DMS153 (cell line): Measurements from ENCODE around the gene SMAD7.

Source experiments
- DNase-seq: peaks from one replicate; lab custom pipeline; 2025; lab: John Stamatoyannopoulos, UW

SMAD7 gene

DNA sequence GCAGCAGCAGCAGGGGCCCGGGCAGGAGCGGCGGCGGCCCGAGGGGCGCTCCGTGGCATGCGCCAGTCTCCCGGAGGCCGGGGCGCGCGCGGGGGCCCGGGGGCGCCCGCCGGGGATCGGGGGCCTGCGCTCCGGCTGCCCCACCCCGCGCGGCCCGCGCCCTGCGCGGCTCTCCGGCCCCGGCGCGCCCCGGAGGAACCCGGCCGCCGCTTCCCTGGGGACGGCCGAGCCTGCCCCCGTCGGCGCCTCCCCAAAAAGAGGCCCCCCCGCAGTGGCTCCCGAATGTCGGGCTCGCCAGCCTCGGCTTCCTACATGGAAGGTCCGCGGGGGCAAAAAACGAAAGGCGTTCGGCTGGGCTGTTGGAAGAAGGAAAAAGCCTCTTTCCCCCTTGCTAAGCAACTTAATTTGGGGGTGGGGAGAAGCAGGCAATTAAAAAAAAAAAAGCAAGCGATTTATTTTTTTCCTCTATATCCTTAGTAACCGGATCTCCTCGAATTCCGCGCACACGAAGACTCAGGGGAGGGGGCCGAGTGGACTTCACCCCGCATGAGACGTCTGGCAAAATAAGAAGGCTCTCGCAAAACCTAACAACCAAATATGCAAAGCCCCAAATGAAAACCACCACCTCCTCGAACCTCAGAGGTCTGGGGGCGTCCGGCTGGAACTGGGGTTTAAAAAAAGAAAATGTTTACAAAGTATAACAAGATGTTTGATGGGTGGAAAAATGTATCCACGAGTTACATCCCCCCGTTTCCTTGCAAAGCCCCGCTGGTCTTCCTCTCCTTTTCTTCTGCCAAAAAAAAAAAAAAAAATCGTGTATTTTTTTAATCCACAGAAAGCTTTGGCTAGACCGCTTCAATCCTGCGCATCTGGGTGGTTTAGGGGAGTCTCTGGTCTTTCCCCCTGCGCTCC, at the start of gene SMAD7:
TSS of gene SMAD7 (minus strand) at position 430 of the 912 bp plus-strand sequence. CDS start 541 bp downstream, outside the sequence.
- no peak for DNase-seq

GRCh38 chr18:48999569-48999968, 48.8 kb upstream of the SMAD7 start:
- DNase-seq: no peak

DNA sequence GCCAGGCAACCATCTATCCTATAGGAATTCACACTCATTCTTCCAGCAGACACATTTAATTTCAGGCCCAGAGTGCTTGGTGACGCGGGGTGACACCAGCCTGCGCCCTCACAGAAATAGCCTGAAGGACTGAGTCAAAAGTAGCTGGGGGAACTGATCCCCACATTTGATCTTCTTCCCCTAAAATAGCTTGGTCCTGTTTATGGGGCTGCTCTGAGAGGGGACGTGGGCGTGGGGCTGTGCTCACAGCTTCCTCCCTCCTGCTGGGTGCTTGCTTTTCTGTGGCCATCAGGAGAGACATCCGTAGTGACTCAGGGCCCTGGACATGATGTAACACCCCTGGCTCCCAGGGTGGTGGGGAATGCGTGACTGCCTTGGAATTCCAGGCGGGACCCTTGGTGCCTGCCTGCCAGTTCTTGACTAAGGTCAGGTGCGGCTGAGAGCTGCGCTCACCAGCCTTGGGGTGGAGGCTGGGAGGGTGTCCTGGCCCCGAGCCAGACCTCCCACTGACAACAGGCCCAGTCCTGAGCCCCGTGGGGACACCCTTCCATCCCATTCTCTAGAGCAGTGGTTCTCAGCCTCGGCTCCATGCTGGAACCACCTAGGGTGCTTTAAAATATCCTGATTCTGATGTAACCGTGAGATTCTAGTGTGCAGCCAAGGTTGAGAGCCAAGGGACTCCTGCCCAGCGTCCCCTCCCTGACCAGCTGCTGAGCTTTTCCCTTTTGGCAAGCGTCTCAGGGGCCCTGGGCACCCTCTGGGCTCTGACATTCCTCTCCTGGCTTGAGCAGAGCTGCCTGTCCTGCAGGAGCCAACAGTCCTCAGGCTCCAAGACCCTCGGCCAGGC, 47.4 kb upstream of the SMAD7 start:
- DNase-seq: peak; percentile 39

- DNase-seq: no peak
These were observed 46.9 kb upstream of the SMAD7 start for GRCh38 chr18:48997681-48997984.

DNA sequence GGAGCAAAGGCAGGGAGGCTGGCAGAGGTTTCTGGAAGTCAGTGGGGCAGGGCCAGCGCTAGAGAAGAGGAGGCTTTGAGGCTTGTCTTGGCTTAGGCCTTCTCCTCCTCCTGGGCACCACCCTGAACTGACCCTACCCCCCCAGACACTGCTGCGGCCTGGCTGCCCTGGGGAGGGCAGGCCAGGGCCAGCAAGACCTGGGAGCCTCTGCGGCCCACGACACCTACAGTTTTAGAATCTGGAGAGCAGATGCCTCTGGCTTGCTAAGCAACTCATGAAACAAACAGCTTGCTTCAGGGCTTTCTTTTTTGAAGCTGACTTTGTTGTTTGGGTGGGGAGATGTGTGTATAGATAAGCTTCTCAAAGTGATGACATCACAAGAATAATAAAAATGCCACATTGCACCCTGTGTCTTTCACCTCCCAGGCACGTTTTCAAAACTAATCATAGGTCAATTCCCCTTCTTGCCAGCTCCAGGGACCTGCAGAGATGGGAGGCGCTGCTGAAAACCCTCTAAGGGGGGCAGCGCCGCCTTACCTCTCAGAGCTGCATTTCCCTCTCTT, 46.2 kb upstream of the SMAD7 start:
- DNase-seq: peak; percentile 37

GRCh38 chr18:48996041-48996440, 45.3 kb upstream of the SMAD7 start:
- DNase-seq: no peak

DNA sequence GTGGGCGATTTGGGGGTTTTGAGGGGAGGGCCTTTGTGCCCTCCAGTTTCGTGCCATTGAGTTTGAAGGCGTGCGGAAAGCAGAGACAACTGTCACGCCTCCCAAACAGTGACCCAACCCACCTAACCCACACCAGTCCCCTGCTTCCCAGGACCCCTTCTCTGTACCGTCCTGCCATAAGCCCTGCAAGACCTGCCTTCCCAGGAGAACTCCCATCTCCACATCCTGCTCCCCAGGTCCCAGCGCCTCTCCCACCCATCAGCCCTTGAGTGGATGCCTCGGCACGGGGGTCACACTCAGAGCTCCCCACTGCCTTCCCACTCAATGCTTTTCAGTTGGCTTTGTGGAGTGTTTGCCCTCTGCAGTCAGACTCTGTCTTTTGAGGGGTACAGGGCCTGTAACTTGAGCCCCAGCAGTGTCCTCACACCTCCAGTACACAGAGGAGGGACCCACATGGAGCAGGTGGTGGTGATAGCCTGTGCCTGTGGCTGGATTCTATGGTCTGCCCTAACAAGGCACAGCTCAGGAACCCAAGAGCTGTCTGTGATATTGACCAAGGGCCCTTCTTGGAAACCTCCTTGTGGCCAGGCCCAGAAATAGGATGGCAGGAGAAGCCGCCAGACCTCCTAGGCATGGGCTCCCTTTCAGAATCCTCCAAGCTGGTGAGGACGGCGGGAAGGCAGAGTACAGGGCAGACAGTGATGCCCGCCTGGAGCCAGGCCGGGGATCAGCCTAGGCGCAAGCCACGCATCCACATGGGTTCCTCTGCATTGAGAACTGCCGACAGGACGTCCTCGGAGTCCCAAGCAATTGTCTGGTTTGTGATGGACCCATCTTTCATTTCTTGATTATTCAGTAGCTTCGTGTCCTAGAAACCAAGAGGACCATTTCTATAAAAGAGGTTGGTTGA, 44.4 kb upstream of the SMAD7 start:
- no peak for DNase-seq

- DNase-seq: no peak
These were observed 43.4 kb upstream of the SMAD7 start for GRCh38 chr18:48994044-48994651.

GRCh38 chr18:48993586-48993985, 42.8 kb upstream of the SMAD7 start:
- no peak for DNase-seq

GRCh38 chr18:48992791-48993555, 42.2 kb upstream of the SMAD7 start:
- DNase-seq: no peak

DNA sequence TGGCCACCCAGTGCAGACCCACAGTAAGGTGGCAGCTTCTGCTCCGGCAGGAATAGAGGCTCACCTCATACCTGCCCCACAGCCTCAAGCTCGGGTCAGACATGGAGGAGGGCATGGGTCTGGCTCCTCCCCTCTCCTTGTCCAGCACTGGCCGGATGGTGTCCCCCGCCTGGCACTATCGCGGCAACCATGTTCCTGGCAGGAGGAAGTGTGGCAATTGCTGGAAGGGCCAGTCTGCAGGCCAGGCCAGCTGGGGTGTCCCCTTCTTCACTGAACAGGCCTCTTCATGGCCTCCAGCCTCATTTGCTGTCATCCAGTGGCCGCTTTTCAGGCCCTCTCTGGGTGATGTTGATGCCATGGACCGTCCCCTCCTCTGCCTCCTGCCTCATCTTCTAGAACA, 41.4 kb upstream of the SMAD7 start:
- DNase-seq: no peak

GRCh38 chr18:48991676-48992075, 40.9 kb upstream of the SMAD7 start:
- no peak for DNase-seq

DNA sequence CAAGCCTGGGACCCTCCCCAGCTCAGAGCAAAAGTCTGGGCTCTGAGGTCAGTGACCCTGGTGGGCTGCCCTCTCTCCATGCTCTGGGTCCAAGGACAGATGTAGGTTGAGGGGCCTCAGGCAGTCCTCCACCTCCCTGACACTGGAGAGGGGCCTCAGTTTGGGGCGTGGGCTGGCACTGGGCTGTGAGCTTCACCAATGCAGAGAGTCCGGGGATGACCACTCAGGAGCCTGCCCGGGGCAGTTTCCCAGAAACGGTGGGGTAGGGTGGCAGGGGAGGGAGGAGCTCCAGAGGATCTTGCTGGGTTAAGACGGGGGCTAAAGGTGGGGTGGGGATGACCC, 40.5 kb upstream of the SMAD7 start:
- no peak for DNase-seq

GRCh38 chr18:48990481-48991318, 39.9 kb upstream of the SMAD7 start:
- no peak for DNase-seq

DNA sequence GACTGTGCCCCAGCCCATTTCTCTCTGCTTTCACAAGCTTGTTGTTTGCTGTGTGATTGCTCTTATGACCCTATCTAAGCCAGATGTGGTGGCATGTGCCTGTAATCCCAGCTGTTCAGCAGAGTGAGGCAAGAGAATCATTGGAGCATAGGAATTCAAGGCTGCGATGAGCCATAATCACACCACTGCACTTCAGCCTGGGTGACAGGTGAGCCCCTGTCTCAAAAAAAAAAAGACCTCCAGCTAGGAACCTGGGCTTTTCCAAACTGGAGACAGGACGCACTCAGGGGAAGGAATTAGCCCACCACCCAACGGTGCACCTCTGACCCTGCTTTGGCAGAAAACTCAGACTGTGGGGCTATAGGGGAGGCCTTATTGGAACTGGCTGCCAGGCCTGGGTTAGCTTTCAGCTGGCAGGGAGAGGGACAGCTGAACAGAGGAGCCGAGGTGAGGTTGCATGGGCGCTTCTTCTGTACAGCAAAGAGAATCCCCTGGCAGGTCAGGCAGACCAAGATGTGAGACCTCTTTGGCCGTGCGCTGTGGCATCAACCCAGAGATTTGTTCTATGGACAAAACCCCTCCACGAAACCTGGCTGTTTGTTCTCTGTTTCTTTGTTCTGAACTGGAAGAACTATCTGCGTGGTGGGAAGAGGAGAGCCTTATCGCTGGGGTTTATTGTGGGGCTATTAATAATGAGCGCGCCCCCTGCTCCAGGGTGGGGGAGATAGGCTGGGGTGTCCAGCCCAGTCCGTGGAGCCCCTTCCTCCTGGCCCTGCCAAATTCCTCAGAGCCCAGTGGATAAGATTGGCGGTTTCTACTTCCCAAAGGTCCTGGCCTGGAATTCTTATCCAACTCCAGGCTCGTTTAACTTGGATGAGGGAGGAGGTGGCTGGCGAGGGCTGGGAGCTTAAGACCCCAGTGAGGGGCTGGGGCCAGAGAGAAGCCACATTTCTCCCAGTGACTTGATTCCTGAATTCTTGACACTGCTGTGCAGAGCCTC, 38.8 kb upstream of the SMAD7 start:
- no peak for DNase-seq

DNA sequence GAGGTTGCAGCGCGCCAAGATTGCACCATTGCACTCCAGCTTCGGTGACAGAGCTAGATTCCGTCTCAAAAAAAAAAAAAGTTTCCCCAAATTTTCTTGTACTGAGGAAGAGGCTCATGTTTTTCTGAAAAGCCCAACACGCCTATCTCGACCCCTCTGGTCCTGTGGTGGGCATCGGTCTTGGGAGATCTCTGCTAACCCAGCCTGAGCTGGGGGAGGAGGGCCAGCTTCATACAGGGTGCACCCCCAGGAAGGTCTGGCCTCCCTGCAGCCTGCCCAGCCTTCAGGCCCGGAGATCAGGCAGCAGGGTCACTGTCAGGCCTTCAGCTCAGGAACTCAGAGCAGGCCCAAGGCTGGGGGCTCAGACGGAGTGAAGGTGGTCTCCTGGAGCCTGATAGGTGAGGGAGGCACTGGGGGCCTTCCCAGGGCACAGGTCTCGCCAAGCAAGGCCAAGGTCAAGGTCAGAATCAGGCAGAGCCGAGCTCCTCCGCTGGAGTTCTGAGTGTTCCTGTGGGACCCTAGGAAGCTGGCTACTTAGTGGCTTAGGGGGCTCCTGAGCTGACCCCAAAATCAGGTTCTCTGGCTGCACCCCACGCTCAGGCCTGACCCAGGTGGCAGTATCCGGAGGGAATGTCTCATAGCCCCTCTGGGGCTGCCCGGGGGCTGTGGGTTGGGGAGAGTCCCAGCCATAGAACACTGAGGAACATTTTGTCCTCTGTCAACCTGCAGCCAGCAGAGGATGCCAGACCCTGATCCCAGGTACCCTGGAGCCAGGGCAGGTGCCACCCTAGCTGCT, 37.9 kb upstream of the SMAD7 start:
- DNase-seq: no peak

GRCh38 chr18:48987821-48988220, 37.1 kb upstream of the SMAD7 start:
- DNase-seq: no peak
